GM19035 (cell line): ENCODE measurements around the gene FKBP5.
"Not testable (repeated sequence)": the region's sequence is repeated elsewhere in the genome, so short reads cannot be mapped to it uniquely, and the experiment has no call there.

Experiments used
- ATAC-seq: cut with Tn5 transposase; IDR thresholded peaks from one replicate; pipeline ENCODE4 v1.9.1; 2021; ENCODE audit not compliant: unreplicated experiment

The FKBP5 gene

DNA sequence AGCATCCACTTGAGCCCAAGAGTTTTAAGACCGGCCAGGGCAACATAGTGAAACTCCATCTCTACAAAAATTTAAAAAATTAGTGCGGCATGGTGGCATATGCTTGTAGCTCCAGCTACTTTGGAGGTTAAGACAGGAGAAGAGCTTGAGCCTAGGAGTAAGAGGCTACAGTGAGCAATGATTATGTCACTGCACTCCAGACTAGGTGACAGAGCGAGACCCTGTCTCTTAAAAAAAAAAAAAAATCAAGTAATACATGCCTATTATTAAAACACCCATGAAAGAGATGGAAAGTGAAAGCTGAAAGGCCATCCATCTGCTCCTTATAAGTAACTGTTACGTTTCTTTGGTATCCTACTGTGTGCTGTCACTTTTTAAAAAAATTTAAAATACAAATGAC, 66.4 kb downstream of the FKBP5 start:
- ATAC-seq: no peak

DNA sequence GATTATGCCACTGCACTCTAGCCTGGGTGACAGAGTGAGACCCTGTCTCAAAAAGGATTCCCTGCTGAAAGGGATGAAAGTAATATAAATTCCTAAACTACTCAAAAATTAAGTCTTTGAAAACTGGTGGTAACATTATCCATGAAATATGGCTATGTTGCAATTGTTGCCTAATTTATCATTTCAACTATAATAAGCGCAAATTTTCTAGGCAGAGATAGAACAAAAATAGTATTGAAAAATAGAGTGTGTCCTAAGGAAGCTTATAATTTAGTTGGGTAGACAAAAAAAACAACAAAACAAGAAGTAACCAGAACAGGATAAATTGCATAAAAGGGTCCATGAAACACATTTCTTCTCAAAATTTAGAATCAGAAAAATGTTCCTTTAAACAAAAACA, 68.0 kb downstream of the FKBP5 start:
- no peak for ATAC-seq

DNA sequence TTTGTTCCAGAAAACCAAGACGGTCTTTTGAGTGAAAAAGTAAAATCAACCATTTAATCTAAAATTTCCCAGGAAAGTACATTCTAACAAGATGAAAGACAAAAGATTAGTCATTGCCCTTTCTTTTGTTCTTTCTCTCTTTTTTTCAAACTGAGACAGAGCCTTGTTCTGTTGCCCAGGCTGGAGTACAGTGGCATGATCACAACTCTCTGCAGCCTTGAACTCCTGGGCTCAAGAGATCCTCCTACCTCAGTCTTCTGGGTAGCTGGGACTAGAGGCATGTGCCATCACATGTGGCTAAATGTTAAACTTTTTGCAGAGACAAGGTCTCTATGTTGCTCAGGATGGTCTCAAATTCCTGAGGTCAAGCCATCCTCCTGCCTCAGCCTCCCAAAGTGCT, 75.0 kb downstream of the FKBP5 start:
- ATAC-seq: no peak

DNA sequence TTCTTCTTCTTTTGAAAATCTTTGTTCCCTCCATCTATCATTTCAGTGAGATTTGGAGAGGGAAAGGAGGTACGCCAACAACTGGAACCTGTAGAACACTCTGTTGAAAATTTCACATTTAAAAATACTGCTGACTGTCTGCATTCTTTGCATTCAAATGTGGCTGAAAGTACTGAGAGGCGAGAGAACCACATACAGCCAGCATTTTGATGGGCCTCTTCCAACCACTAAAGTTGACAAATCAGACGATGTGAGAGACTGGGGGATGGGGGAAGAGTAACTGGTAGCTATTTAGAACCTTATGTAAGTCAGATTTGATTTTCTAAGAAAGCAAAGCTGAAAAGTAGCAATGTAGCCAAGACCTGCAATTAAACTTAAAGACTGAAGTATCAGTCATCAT, 77.5 kb downstream of the FKBP5 start:
- no peak for ATAC-seq

DNA sequence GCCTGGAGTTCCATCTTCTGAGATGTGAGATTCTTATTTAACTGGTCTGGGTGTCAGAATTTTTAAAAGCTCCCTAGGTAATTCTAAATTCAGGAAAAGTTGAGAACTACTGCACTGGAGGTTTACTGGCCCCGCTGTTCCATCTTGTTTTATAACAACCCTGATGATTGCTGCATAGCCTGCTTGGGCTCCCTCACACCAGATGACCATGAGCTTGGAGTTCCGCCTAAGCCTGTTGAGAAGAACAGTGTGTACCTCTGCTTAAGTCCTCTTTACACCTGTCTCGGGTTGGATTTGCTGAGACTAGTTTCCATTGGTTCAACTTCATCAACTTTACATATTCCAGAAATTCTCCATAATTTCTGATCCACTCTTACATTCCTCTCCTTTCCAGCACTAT, 77.9 kb downstream of the FKBP5 start:
- ATAC-seq: no peak

DNA sequence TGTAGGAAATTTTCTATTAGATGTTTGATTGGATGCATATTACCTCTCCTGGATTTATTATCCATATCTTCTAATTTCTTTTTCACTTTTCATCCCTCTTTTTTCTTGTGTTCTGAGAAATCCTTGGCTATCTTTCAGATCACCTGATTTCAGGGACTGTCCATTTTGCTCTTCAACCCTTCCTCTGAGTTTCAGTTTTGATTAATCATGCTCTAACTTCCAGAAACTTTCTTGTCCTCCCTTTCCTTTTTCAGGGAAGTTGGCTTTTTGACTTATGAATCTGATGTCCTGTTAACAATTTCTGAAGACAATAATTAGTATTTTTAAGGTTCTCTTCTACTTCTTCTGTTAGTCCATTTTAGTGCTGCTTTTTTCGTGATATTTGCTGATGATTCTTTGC, 79.1 kb downstream of the FKBP5 start:
- ATAC-seq: no peak

DNA sequence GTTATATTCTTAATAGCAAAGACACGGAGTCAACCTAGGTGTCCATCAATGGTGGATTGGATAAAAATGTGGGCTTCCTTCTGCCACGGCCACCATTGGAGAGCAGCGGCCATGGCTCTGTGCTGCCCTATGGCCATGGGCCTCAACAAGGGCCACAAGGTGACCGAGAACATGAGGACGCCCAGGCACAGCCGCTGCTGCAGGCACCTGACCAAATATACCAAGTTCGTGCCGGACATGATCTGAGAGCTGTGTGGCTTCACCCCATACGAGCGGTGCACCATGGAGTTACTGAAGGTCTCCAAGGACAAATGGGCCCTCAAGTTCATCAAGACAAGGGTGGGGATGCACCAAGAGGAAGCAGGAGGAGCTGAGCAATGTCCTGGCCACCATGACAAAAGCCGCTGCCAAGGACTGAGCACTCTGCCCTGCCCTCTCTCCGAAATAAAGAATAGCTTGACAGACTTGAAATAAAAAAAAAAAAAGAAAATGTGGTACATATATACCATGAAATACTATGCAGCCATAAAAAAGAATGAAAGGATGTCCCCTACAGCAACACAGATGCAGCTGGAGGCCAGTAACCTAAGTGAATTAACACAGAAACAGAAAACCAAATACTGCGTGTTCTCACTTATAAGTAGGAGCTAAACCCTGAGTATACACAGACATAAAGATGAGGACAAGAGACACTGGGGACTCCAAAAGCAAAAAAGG, 81.0 kb downstream of the FKBP5 start:
- ATAC-seq: no peak

DNA sequence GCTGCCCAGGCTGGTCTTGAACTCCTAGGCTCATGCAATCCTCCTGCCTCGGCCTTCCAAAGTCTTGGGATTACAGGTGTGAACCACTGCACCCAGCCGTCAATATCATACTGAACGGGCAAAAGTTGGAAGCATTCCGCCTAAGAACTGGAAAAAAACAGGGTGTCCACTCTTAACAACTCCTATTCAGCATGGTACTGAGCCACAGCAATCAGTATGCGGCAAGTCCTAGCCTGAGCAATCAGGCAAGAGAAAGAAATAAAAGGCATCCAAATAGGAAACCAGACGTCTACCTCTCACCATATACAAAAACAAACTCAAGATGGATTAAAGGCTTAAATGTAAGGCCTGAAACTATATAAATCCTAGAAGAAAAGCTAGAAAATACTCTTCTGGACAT, 83.1 kb downstream of the FKBP5 start:
- no peak for ATAC-seq

DNA sequence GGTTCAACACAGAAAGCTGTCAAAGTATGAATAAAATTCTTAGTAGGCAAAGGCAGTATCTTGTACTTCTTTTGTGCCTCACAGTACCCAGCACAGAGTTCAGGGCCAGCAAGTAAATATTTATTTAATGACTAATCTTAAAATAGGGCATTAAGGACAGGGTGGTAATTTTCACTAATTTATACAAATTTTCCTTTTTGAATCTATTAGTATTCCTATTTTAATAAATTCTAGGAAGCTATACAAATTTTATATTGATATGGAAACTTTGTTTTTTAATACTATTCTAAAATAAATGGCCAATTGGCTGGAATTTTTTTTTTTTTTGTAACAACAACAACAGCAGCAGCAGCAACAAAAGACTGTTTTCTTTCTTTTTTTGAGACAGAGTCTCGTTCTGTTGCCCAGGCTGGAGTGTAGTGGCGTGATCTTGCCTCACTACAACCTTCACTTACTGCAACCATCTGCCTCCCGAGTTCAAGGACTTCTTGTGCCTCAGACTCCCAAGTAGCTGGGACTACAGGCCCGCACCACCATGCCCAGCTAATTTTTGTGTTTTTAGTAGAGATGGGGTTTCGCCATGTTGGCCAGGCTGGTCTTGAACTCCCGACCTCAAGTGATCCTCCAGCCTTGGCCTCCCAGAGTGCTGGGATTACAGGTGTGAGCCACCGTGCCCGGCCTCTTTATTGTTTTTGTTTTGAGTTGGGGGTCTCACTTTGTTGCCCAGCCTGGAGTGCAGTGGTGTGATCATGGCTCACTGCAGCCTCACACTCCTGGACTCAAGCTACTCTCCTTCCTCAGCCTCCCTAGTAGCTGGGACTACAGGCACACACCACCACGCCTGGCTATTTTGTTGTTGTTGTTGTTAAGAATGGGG, 85.2 kb downstream of the FKBP5 start:
- ATAC-seq: no peak

DNA sequence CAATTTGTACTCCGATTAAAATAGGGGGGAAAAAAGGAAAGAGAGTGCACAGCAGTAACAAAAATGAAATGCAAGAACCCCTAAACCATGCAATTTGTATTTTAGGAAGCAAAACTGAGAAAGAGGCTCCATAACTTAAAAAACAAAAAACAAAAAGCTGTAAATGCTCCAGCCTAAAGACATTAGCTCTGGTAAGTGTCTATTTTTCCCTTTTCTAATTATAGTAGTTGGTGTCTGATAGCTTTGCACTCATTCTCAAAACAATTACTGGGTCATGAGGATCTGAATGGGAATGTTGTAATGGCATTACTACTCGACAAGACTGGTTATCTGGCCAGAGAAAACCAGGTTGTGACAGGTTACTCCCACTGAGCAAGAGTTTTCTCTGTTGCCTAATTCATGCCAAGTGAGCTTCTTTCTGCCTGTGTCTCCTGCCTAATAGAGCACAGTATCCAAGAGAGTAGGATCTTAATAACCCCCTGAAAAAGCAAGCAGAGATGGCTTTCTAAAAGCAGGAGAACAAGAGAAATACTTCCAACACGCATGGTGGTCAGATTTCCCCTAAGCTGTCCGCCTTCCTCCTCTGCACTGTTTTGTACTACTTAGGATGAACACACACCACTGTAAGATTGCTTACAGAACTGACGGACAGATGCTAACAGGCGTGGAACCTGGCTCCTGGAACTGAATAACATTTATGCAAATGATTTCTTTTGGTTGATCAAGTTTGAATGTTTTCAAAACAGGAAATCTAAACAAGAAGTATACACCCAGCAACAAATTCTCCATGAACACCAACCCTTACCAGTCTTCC, 86.4 kb downstream of the FKBP5 start:
- ATAC-seq: no peak

DNA sequence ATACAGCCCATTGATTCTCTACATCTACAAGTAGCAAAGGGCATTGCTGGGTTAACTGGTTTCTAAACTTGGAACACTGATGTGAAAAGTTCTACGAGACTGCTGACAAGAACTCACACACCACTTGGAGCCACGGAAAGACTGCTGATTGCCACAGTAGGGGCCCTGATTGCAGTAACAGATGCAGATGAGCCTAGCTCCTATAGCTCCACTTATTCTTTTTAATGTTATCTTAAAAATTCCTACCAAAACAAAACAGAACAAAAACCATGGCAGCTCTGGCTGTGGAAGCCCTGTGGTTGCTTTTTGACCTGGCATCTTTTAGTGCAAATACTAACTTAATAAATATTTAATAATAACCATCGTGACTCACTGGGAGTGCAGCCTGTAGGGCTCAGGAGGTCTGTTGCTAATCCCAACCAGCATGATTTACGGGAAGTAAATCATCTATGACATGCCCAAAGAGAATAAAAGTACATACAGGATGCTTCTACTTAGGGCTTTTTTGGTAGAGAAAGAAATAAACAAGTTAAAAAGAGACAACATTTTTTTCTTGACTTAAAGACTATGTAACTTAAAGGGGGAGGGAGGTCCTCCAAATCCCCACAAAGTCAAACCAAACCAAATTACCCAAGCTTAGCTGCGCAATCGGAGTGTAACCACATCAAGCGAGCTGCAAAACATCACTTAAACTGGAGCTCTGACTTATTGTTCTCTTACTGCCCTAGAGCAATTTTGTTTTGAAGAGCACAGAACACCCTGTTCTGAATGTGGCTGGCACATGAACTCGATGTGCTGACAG, 87.2 kb downstream of the FKBP5 start:
- ATAC-seq: no peak

DNA sequence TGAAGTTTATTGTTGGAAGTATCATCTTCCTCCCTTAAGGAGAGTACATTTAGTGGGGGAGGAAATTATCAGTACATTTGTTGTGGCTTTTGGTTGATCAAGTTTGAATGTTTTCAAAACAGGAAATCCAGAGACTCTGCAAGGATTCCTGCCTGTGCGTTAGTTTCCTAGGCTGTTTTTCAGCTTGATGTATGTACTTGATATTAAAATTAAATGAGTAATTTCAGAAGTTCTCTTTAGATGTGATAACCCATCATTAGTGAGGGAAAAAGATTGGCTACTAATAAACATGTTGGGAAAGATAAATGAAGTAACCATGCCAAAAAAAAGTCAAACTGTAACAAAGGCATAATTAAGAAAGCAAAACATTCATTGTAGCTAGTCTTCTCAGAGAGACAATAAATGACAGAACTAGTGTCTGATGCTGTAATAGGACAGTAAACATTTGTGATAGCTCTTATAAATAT, 88.0 kb downstream of the FKBP5 start:
- ATAC-seq: no peak

DNA sequence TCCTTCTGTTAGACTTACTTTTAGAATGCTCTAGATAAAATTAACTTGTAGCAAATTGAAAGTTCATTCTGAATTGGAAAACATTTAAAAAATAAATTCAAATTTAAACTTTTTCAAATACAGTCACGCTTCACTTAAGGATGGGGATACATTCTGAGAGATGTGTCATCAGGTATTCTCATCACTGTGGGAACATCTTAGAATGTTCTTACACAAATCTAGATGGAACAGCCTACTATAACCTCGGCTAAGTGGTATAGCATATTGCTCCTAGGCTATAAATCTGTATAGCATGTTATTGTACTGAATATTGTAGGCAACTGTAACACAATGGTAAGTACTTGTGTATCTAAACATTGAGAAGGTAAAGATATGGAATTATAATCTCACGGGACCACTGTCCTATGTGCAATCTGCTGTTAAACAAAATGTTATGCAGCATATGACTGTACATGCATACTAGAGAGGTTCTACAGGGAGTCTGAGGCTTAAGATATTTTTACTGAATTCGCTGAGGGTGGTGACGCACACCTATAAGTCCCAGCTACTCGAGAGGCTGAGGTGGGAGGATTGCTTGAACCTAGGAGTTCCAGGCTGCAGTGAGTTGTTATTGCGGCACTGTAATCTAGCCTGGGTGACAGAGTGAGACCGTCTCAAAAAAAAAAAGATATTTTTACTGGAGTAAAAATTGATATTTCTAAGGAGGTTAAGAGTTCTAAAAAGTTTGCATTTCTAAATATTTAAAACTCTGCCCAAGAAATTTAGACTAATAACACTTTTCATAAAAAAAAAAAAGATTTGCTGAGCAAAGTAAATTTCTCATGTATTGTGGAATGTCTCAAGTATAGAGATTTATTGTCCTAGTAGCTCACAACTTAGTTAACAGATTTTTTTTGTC, 88.7 kb downstream of the FKBP5 start:
- ATAC-seq: no peak

DNA sequence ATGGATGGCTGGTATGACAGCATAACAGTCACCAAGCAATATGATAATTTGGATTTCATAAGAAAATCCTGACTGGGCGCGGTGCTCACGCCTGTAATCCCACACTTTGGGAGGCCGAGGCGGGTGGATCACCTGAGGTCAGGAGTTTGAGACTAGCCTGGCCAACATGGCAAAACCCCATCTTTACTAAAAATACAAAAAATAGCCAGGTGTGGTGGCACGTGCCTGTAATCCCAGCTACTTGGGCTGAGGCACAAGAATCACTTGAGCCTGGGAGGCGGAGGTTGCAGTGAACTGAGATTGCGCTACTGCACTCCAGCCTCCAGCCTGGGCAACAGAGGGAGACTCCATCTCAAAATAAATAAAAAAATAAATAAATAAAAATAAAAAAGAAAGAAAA, 90.1 kb downstream of the FKBP5 start:
- ATAC-seq: not testable (repeated sequence)

DNA sequence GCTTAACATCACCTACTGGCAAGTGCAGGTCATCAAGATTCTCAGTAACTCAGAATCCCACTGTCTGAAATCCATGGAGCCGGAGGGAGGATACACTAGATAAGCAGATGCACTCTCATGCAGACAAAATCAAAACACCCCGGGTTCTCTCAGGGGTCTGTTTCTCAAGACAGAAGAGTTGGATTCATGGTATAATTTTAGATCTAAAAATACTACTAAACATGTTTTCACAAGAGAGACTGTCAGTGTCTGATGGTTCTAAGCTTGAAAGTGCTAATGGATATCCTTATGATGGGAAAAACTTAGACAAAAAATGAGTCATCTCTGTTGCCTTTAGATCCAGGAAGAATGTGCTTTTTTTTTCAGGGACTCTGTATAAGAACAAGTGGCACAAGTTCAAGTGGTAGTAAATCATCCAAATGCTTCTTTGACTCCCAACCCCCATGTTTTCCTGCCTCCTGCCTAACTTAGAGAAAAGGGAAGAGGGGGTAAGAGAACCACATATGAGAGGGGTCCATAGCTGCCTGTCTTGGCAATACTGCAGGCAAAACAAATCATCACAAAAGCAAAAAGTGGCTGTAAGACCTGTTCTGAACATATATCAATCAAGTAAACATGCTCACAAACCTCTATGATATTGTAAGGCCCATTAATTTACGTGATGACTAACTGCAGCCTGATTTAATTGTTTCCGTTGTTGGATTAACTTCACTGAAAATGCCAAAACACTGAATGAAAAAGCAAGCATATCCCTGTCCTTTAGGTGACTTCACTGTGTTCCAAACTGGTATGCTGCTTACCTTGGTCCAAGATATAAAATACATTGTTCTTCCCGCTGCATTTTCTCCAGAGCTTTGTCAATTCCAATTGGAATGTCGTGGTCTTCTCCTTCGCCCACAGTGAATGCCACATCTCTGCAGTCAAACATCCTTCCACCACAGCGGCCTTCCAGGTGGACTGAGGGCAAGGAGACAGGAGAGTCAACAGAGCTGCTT, 92.0 kb downstream of the FKBP5 start:
- ATAC-seq: no peak

DNA sequence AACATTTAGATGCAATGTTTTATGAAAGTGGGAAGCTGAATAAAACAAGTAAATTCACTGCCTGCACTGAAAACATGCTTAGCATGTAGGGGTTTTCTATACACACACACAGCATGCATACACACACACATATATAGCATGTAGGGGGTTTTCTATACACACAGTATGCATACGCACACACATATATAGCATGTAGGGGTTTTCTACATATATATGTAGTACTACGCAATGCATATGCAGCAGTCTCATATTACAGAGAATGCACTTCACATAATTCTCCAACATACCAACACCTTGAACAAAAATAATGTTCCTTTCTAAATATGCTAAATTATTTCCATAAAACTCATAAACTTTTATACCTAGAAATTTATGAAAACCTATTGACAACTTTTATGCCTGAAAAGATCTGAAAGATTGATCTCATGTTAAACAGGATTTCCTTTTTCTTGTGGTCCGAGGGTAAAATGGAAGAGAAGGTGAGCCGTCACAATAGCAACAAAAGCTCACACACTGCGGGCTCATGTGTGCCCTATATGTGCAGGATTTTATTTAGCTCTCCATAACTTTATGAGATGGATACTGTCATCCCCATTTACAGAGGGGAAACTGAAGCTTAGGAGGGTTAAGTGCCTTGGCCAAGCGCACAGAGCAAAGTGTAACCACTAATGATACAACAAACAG, 94.1 kb downstream of the FKBP5 start:
- ATAC-seq: no peak

DNA sequence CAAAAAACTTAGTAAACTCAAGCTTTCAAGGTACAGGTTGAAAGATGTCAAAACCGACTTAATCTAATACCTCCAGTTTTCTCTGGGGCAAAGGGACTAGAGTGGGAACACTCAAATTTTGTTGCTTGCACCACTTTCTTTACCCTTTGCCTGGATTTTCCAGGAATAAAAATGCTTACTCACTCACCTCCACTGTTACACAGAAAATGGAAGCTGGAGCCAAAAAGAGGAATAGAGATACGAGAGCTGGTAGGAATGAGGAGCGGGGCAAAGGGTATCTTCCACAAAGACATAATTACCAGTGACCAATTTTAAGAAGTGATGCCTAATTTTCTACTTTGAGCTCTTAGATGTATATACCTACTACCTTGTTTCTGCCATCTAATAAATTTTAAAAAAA, 96.5 kb downstream of the FKBP5 start:
- ATAC-seq: no peak

DNA sequence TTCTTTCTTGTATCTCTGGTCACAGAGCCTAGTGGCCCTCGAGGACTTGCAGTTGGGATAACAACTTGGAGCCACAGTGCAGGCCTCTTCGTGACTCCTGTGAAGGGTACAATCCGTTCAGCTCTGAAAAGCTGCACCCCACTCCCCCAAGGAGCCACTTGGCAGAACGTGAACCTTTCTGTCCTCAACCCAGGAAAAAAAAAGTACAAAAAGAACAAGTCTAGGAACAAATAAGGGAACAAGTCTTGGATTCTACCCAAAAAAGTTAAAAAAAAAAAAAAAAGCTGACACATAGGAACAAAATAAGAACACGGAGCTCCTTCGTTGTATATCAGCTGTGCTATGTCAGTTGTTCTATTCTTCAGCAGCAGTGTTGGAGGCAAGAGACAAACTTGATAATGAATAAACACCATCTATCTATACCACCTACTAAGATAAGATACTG, 98.1 kb downstream of the FKBP5 start:
- no peak for ATAC-seq
